Activated naive CD8-positive, alpha-beta T cell treated with anti-CD3 and anti-CD28 coated beads, Interleukin-2, amount 10 ng/mL, durations not matched to agents 7 days and 5 days (primary cell): ENCODE data around the gene CHDH. TPM values are rescaled to one million over a fixed set of nuclear protein-coding genes. Genes with fewer than 3 reads are reported as not detected.

Experiments used
- ATAC-seq: fragments of 150-1000 bp; cut with Tn5 transposase; one replicate; pipeline ENCODE4 v1.10.0; 2021; ENCODE audit warnings: low read depth, moderate library complexity
- POLR2A ChIA-PET: fragments of 350-600 bp; sonication (Branson Sonifier 250); formaldehyde crosslinking; loops from one replicate; lab custom pipeline; 2021; ENCODE audit warnings: antibody characterized with exemption; lab: Charles Lee
- DNase-seq: peaks from one replicate; pipeline ENCODE4 v3.0.0; 2021
- H3K27ac Mint-ChIP-seq: one replicate; pipeline ENCODE4 v1.8.0; 2022; ENCODE audit warnings: mild to moderate bottlenecking, mixed read lengths
- H3K27me3 Mint-ChIP-seq: one replicate; pipeline ENCODE4 v1.8.0; 2022; ENCODE audit warnings: mild to moderate bottlenecking, moderate library complexity, mixed read lengths
- H3K36me3 Mint-ChIP-seq: one replicate; pipeline ENCODE4 v1.8.0; 2021; ENCODE audit warnings: mild to moderate bottlenecking, mixed read lengths
- H3K4me1 Mint-ChIP-seq: one replicate; pipeline ENCODE4 v1.8.0; 2021; ENCODE audit warnings: mixed read lengths
- H3K4me3 Mint-ChIP-seq: one replicate; pipeline ENCODE4 v1.8.0; 2022; ENCODE audit warnings: mild to moderate bottlenecking, moderate library complexity, mixed read lengths
- H3K9me3 Mint-ChIP-seq: one replicate; pipeline ENCODE4 v1.8.0; 2021; ENCODE audit warnings: mixed read lengths
- total RNA-seq, 2 experiments: library from RNA; stranded (reverse); gene quantifications; one replicate each; pipeline ENCODE4 v1.2.3, GENCODE V29; 2021

The CHDH gene
- total RNA-seq, 2 experiments from 2014 or later: 0.11 to 0.17 TPM

- Mint-ChIP-seq H3K4me1 (no peaks in the 10 kb centered on the region), H3K9me3 (no peaks in the 10 kb centered on the region)
- POLR2A ChIA-PET: no interaction called here
These were observed 41.3 kb downstream of the CHDH start for GRCh38 chr3:53804697-53805462.

GRCh38 chr3:53803816-53804695, 42.2 kb downstream of the CHDH start:
- Mint-ChIP-seq H3K27ac (no peak overlapping the region), H3K36me3 (no peaks in the 10 kb centered on the region), H3K27me3 (no peaks in the 10 kb centered on the region), H3K9me3 (no peaks in the 10 kb centered on the region), H3K4me3 (no peak overlapping the region), H3K4me1 (no peaks in the 10 kb centered on the region)
- DNase-seq: no peak
- POLR2A ChIA-PET: no interaction called here
- ATAC-seq: no peak

More at GRCh38 chr3:53804697-53805462, 41.3 kb downstream of the CHDH start:
- no peak overlapping the region for H3K4me3 Mint-ChIP-seq
- ATAC-seq: no peak
- DNase-seq: no peak
- no peaks in the 10 kb centered on the region for H3K36me3 Mint-ChIP-seq
- H3K27me3 Mint-ChIP-seq: no peaks in the 10 kb centered on the region
- no peak overlapping the region for H3K27ac Mint-ChIP-seq

- H3K4me3 Mint-ChIP-seq: no peak overlapping the region
- no peak overlapping the region for H3K27ac Mint-ChIP-seq
- H3K36me3 Mint-ChIP-seq: no peaks in the 10 kb centered on the region
- H3K27me3 Mint-ChIP-seq: no peaks in the 10 kb centered on the region
- no peaks in the 10 kb centered on the region for H3K9me3 Mint-ChIP-seq
- no peak for ATAC-seq
- POLR2A ChIA-PET: no interaction called here
- no peak for DNase-seq
- no peaks in the 10 kb centered on the region for H3K4me1 Mint-ChIP-seq
These were observed 42.9 kb downstream of the CHDH start for GRCh38 chr3:53803124-53803815.

GRCh38 chr3:53802256-53802880, 43.9 kb downstream of the CHDH start:
- DNase-seq: no peak
- no peak overlapping the region for H3K27ac Mint-ChIP-seq
- POLR2A ChIA-PET: no interaction called here
- no peak overlapping the region for H3K4me3 Mint-ChIP-seq
- H3K9me3 Mint-ChIP-seq: no peaks in the 10 kb centered on the region
- ATAC-seq: no peak
- H3K4me1 Mint-ChIP-seq: no peaks in the 10 kb centered on the region
- H3K36me3 Mint-ChIP-seq: no peaks in the 10 kb centered on the region
- peaks cover 1% of the 10 kb centered on the region for H3K27me3 Mint-ChIP-seq

GRCh38 chr3:53801319-53801718, 44.9 kb downstream of the CHDH start:
- Mint-ChIP-seq H3K9me3 (no peaks in the 10 kb centered on the region), H3K36me3 (no peaks in the 10 kb centered on the region), H3K27ac (no peak overlapping the region), H3K27me3 (peaks cover 6% of the 10 kb centered on the region), H3K4me3 (no peak overlapping the region), H3K4me1 (no peaks in the 10 kb centered on the region)
- no peak for ATAC-seq
- no peak for DNase-seq
- POLR2A ChIA-PET: no interaction called here

- POLR2A ChIA-PET: no interaction called here
- Mint-ChIP-seq H3K27me3 (peaks cover 9% of the 10 kb centered on the region), H3K27ac (no peak overlapping the region), H3K4me1 (no peaks in the 10 kb centered on the region), H3K4me3 (no peak overlapping the region), H3K9me3 (no peaks in the 10 kb centered on the region), H3K36me3 (no peaks in the 10 kb centered on the region)
- ATAC-seq (no peak), DNase-seq (no peak)
These were observed 45.9 kb downstream of the CHDH start for GRCh38 chr3:53800041-53800906.

- H3K27me3 Mint-ChIP-seq: peaks cover 11% of the 10 kb centered on the region
- DNase-seq (no peak), ATAC-seq (no peak)
- POLR2A ChIA-PET: no interaction called here
- no peaks in the 10 kb centered on the region for H3K9me3 Mint-ChIP-seq
- no peak overlapping the region for H3K27ac Mint-ChIP-seq
- no peaks in the 10 kb centered on the region for H3K36me3 Mint-ChIP-seq
- H3K4me3 Mint-ChIP-seq: no peak overlapping the region
- H3K4me1 Mint-ChIP-seq: no peaks in the 10 kb centered on the region
These were observed 46.8 kb downstream of the CHDH start for GRCh38 chr3:53799338-53799865.

- H3K9me3 Mint-ChIP-seq: no peaks in the 10 kb centered on the region
- H3K36me3 Mint-ChIP-seq: no peaks in the 10 kb centered on the region
- H3K27me3 Mint-ChIP-seq: peaks cover 11% of the 10 kb centered on the region
- ATAC-seq (no peak), DNase-seq (no peak)
- no peak overlapping the region for H3K27ac Mint-ChIP-seq
- no peak overlapping the region for H3K4me3 Mint-ChIP-seq
- POLR2A ChIA-PET: no interaction called here
- no peaks in the 10 kb centered on the region for H3K4me1 Mint-ChIP-seq
These were observed 48.1 kb downstream of the CHDH start for GRCh38 chr3:53798144-53798543.

- H3K27me3 Mint-ChIP-seq: peaks cover 11% of the 10 kb centered on the region
- no peaks in the 10 kb centered on the region for H3K36me3 Mint-ChIP-seq
- DNase-seq (no peak), ATAC-seq (no peak)
- no peak overlapping the region for H3K27ac Mint-ChIP-seq
- H3K4me1 Mint-ChIP-seq: no peaks in the 10 kb centered on the region
- POLR2A ChIA-PET: no interaction called here
- H3K9me3 Mint-ChIP-seq: no peaks in the 10 kb centered on the region
- no peak overlapping the region for H3K4me3 Mint-ChIP-seq
These were observed 50.2 kb downstream of the CHDH start for GRCh38 chr3:53795789-53796560.

GRCh38 chr3:53795176-53795575, 51.0 kb downstream of the CHDH start:
- H3K27me3 Mint-ChIP-seq: peaks cover 11% of the 10 kb centered on the region
- H3K4me1 Mint-ChIP-seq: no peaks in the 10 kb centered on the region
- H3K9me3 Mint-ChIP-seq: no peaks in the 10 kb centered on the region
- POLR2A ChIA-PET: no interaction called here
- DNase-seq (no peak), ATAC-seq (no peak)
- no peak overlapping the region for H3K27ac Mint-ChIP-seq
- no peaks in the 10 kb centered on the region for H3K36me3 Mint-ChIP-seq
- H3K4me3 Mint-ChIP-seq: no peak overlapping the region

GRCh38 chr3:53794597-53794996, 51.6 kb downstream of the CHDH start:
- no peaks in the 10 kb centered on the region for H3K36me3 Mint-ChIP-seq
- DNase-seq (no peak), ATAC-seq (no peak)
- POLR2A ChIA-PET: no interaction called here
- no peak overlapping the region for H3K4me3 Mint-ChIP-seq
- peaks cover 11% of the 10 kb centered on the region for H3K27me3 Mint-ChIP-seq
- no peaks in the 10 kb centered on the region for H3K9me3 Mint-ChIP-seq
- H3K4me1 Mint-ChIP-seq: no peaks in the 10 kb centered on the region
- H3K27ac Mint-ChIP-seq: no peak overlapping the region

GRCh38 chr3:53792866-53793265, 53.4 kb downstream of the CHDH start:
- Mint-ChIP-seq H3K4me1 (no peaks in the 10 kb centered on the region), H3K36me3 (no peaks in the 10 kb centered on the region), H3K9me3 (no peaks in the 10 kb centered on the region), H3K27me3 (peaks cover 11% of the 10 kb centered on the region), H3K27ac (no peak overlapping the region), H3K4me3 (no peak overlapping the region)
- ATAC-seq (no peak), DNase-seq (no peak)
- POLR2A ChIA-PET: no interaction called here
